ENCODE data around the gene DHX35.

The DHX35 gene

GRCh38 chr20:39052676-39053075 is 90.5 kb downstream of the DHX35 start:
- H3K27ac ChIP-seq (ENCODE audit: low read depth, low read length, poor library complexity, severe bottlenecking) = no peak overlapping the region
- H3K36me3 ChIP-seq (ENCODE audit: insufficient read depth, low read length) = no peaks in the 10 kb centered on the region
- no peaks in the 10 kb centered on the region for H3K27me3 ChIP-seq (ENCODE audit: insufficient read depth, low read length)
- H3K4me1 ChIP-seq (ENCODE audit: insufficient read depth, low read length, severe bottlenecking) = peaks cover 9% of the 10 kb centered on the region
- no peak overlapping the region for H3K4me2 ChIP-seq (ENCODE audit: low read length)
- no peaks in the 10 kb centered on the region for H4K20me1 ChIP-seq (ENCODE audit: insufficient read depth, low read length)
- TF ChIP-seq EZH2 (IDR thresholded peaks at IDR 0.05; ENCODE audit: borderline replicate concordance, low read length) = no peak
- no peak for TF ChIP-seq CTCF (IDR thresholded peaks at IDR 0.05; ENCODE audit: low read length)
- H3K9me2 ChIP-seq (ENCODE audit: low read depth, low read length) = no peaks in the 10 kb centered on the region
- H3K4me3 ChIP-seq (ENCODE audit: low read depth, low read length, poor library complexity, severe bottlenecking) = no peak overlapping the region
- H3K9ac ChIP-seq (ENCODE audit: low read length) = no peak overlapping the region
- no peaks in the 10 kb centered on the region for H3F3A ChIP-seq (ENCODE audit: insufficient read depth, low read length)
- H3K9me3 ChIP-seq (ENCODE audit: low read length) = no peaks in the 10 kb centered on the region
- H2AFZ ChIP-seq (ENCODE audit: low read length) = no peak overlapping the region
- no peaks in the 10 kb centered on the region for H3K79me2 ChIP-seq (ENCODE audit: insufficient read depth, low read length)

- H3K9me3 ChIP-seq (ENCODE audit: low read length) = no peaks in the 10 kb centered on the region
- no peak overlapping the region for H3K4me2 ChIP-seq (ENCODE audit: low read length)
- H3K4me1 ChIP-seq (ENCODE audit: insufficient read depth, low read length, severe bottlenecking) = no peaks in the 10 kb centered on the region
- H3K79me2 ChIP-seq (ENCODE audit: insufficient read depth, low read length) = no peaks in the 10 kb centered on the region
- TF ChIP-seq CTCF (IDR thresholded peaks at IDR 0.05; ENCODE audit: low read length) = no peak
- TF ChIP-seq EZH2 (IDR thresholded peaks at IDR 0.05; ENCODE audit: borderline replicate concordance, low read length) = no peak
- H3F3A ChIP-seq (ENCODE audit: insufficient read depth, low read length) = no peaks in the 10 kb centered on the region
- H3K9ac ChIP-seq (ENCODE audit: low read length) = no peak overlapping the region
- H4K20me1 ChIP-seq (ENCODE audit: insufficient read depth, low read length) = no peaks in the 10 kb centered on the region
- H3K27ac ChIP-seq (ENCODE audit: low read depth, low read length, poor library complexity, severe bottlenecking) = no peak overlapping the region
- H2AFZ ChIP-seq (ENCODE audit: low read length) = no peak overlapping the region
- no peaks in the 10 kb centered on the region for H3K36me3 ChIP-seq (ENCODE audit: insufficient read depth, low read length)
- H3K9me2 ChIP-seq (ENCODE audit: low read depth, low read length) = no peaks in the 10 kb centered on the region
- H3K27me3 ChIP-seq (ENCODE audit: insufficient read depth, low read length) = no peaks in the 10 kb centered on the region; the same call in 1 of the 2 replicates
- no peak overlapping the region for H3K4me3 ChIP-seq (ENCODE audit: low read depth, low read length, poor library complexity, severe bottlenecking)
Observed at GRCh38 chr20:39057143-39057542, 95.0 kb downstream of the DHX35 start.

GRCh38 chr20:39057911-39058310 is 95.8 kb downstream of the DHX35 start:
- TF ChIP-seq CTCF (IDR thresholded peaks at IDR 0.05; ENCODE audit: low read length) (no peak), EZH2 (IDR thresholded peaks at IDR 0.05; ENCODE audit: borderline replicate concordance, low read length) (no peak)
- Histone ChIP-seq H3K9me2 (ENCODE audit: low read depth, low read length) (no peaks in the 10 kb centered on the region), H3K4me2 (ENCODE audit: low read length) (no peak overlapping the region), H3K9me3 (ENCODE audit: low read length) (no peaks in the 10 kb centered on the region), H3K9ac (ENCODE audit: low read length) (no peak overlapping the region), H3K79me2 (ENCODE audit: insufficient read depth, low read length) (no peaks in the 10 kb centered on the region), H3K27ac (ENCODE audit: low read depth, low read length, poor library complexity, severe bottlenecking) (no peak overlapping the region), H3K36me3 (ENCODE audit: insufficient read depth, low read length) (no peaks in the 10 kb centered on the region), H2AFZ (ENCODE audit: low read length) (no peak overlapping the region), H3K4me1 (ENCODE audit: insufficient read depth, low read length, severe bottlenecking) (no peaks in the 10 kb centered on the region), H4K20me1 (ENCODE audit: insufficient read depth, low read length) (no peaks in the 10 kb centered on the region), H3K4me3 (ENCODE audit: low read depth, low read length, poor library complexity, severe bottlenecking) (no peak overlapping the region), H3K27me3 (ENCODE audit: insufficient read depth, low read length) (no peaks in the 10 kb centered on the region; the same call in 1 of the 2 replicates), H3F3A (ENCODE audit: insufficient read depth, low read length) (no peaks in the 10 kb centered on the region)

Measured in OCI-LY1 (cell line).